ENCODE results near the gene CTSW.
"Not testable (repeated sequence)": the region's sequence is repeated elsewhere in the genome, so short reads cannot be mapped to it uniquely, and the experiment has no call there.

The CTSW gene

DNA sequence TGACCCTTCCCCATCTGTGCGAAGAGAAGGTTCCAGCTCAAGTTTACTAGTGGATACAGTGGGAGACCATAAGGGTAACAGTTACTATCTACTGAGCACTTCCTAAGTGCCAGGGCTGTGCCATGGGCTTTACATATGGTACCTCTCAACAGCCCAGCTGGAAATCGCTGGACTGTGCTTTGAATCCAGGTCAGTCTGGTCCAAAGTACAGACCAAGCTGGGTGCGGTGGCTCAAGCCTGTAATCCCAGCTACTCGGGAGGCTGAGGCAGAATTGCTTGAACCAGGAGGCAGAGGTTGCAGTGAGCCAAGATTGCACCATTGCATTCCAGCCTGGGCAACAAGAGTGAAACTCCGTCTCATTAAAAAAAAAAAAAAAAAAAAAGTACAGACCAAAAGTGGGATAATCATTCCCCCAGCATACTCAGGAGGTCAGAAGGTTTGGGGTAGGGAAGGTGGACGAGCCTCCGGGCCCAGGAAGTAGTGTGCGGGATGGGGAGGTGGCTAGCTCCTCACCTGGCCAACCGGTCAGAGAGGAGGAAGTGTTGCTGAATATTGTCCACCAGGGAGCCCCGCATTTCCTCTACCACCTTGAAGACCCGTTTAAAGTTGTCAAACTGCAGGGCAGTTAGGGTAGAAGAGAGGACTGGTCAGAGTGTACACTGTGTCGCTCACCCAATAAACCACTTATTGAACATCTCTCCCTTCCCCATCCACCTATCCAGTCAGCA, 6.3 kb downstream of the CTSW start:
- DNase-seq (ENCODE audit: low read depth in 3 of 3), result no peak

DNA sequence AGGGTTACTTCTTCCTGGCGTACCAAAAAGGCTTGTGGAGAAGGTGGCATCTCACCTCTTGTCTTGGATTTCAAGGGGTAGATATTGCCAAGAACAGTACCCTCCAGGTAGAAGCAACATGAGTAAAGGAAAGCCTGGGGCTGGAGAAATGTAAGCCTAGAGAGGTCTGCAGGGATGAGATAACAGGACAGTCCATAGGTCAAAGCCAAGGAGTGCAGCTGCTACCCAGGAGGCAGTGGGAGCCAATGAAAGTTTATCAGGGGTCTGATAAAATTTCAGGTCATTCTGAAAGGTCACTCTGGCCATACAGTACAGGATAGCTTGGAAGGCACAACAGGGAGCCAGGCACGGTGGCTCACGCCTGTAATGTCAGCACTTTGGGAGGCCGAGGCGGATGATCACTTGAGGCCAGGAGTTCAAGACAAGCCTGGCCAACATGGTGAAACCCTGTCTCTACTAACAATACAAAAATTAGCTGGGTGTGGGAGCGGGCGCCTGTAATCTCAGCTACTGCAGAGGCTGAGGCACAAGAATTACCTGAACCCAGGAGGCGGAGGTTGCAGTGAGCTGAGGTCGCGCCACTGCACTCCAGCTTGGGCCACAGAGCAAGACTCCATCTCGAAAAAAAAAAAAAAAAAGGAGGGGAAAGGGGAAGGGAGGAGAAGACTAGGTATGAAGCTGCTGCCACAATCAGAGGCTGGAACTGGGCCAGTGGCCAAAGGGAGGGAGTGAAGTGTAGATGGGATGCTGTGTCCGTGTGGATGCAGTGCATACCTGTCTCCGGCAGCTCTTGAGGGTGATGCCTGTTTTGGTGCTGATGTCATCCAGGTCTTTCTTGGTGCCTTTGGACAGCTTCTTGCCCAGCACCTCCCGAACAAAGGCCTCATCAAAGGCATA, 7.4 kb downstream of the CTSW start:
- DNase-seq (ENCODE audit: low read depth in 3 of 3), result no peak

DNA sequence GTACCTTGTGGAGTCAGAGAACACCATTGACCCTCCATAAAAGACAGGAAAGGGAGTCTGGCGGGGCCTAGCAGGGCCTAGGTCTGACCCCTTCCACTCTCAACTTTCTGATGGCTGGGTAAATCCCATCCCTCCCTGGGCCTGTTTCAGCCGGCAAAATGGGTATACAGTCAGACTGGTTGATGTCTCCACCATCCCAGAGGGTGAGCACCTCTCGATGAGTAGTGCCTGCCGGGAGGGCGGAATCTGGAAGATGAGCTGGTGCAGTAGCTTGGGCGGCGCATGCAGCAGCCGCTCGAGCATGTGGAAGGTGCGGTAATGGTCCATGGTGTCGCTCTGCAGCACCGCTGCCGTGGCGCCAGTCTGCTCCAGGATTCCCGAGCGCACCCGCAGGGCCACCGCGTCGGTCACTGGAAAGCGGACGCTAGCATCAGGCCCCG, 8.1 kb downstream of the CTSW start:
- DNase-seq (ENCODE audit: low read depth in 3 of 3), result no peak

DNA sequence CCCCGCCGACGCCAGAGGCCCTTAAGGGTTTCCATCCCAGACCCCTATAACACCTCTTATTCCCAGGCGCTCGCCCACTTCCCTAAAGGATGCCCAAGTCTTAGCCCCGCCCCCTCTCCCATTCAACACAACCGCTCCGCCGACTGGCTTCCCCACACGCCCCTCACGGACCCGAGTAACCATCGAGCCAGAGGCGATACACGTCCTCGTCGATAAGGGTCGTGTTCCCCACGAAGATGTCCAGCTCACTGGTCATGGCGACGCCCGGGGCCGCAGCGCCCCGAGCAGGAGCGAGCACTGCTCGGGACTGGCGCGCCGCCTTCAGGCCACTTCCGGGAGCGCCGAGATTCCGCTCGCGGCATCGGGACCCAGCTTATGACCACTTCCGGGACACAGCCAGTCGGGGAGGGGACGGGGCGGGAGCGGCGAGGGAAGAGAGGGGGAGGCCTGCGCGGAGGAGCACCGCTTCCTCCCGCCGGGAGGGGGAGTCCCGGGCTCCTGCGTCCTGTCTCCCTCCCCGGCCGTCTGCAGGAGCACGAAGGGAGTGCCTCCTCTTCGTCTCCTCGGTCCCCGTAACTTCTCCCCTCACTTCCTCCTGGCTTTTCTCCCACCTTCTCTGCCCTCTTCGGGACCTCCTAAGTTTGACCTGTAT, 8.7 kb downstream of the CTSW start, which contains the start of gene FIBP:
TSS of gene FIBP (minus strand) at position 309 of the 652 bp plus-strand sequence. CDS start at position 256, 53 bp downstream.
- peak; percentile 86 to 94 (median 90) for DNase-seq (ENCODE audit: low read depth in 3 of 3)

DNA sequence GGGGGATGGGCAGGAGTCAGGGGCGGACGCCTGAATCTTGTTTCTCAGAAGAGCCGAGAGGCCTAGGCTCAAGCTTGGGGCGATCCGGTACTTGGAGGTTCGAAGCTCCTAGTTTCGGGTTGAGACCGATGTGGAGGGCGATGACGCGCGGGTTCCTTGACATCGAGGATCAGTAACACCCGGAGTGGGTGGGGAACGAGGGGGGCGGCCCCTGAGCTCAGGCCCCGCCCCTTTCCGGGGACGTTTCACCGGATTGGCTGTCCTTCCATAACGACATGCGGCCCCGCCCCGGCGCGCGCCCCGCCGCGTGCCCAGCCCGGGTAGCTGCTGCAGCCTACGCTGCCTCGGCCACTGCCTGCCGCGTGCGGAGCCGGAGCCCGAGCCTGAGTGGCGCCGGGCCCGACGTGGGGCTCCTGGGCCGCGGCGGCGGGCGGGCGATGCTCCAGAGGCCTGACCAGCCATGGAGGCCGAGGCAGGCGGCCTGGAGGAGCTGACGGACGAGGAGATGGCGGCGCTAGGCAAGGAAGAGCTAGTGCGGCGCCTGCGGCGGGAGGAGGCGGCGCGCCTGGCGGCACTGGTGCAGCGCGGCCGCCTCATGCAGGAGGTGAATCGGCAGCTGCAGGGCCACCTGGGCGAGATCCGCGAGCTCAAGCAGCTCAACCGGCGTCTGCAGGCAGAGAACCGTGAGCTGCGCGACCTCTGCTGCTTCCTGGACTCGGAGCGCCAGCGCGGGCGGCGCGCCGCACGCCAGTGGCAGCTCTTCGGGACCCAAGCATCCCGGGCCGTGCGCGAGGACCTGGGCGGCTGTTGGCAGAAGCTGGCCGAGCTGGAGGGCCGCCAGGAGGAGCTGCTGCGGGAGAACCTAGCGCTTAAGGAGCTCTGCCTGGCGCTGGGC, 10.9 kb downstream of the CTSW start, which contains the start of gene CCDC85B:
TSS of gene CCDC85B (plus strand) at position 350 of the 895 bp plus-strand sequence. CDS start at position 461, 111 bp downstream.
- DNase-seq (ENCODE audit: low read depth in 3 of 3), result peak; percentile 97 to 98 (median 97)

DNA sequence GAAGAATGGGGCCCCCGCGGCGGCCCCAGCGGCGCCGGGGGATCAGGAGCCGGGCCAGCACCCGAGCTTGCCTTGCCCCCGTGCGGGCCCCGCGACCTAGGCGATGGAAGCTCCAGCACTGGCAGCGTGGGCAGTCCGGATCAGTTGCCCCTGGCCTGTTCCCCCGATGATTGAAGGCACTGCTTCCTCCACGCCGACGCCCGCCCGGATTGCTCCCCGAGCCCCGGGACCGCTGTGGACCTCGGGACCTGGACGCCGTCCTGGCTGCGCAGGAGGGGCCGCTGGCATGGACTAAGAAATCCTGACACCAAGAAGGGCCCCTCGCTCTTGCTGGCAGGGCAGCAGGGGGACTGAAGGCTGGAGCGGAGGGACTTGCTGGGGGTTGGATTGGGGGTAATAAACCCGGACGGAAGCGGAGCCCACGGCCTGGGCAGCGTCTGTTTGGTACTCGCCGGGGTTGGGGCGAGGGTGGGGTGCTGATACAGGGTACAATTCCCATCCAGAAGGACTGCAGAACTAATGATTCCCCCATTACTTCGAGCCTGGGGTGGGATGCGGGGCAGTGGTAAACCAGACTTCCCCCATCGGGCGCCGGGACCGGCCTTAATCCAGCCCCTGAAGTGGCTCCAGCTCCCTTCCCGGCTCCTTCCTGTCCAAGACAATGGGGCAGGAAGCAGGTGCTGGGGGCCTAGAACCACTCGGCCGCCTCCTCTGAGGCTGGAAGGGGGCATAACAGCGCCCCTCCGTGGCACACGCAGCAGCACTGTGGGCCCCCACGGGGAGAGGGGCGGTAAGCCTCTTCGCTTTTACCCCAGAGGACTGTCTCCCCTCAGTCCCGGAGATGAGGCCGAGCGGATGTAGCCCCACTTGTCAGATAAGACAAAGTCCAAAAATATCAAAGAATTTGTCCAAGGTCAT, 11.8 kb downstream of the CTSW start:
- DNase-seq (ENCODE audit: low read depth in 3 of 3), result peak in 1 of 3 experiments; percentile 53

DNA sequence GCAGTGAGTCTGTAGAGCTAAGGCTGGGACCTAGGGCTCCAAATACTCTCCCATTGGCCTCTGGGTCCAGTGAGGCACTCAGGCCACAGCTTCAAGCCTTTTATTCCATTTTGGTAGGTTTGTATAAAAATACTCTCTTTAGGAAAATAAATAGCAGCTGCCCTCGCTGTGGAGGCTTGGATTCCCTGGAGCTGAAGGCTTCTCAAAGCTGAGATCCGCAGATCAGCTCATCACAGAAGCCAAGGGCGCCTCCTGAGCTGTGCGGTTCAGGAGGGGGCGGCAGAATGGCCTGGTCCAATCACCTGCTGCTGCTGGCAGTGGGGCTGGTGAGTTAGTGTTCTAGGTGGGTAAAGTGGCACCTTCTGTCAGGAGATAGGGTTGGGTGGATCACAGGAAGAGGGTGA, 12.5 kb downstream of the CTSW start:
- DNase-seq (ENCODE audit: low read depth in 3 of 3), result not testable (repeated sequence)

DNA sequence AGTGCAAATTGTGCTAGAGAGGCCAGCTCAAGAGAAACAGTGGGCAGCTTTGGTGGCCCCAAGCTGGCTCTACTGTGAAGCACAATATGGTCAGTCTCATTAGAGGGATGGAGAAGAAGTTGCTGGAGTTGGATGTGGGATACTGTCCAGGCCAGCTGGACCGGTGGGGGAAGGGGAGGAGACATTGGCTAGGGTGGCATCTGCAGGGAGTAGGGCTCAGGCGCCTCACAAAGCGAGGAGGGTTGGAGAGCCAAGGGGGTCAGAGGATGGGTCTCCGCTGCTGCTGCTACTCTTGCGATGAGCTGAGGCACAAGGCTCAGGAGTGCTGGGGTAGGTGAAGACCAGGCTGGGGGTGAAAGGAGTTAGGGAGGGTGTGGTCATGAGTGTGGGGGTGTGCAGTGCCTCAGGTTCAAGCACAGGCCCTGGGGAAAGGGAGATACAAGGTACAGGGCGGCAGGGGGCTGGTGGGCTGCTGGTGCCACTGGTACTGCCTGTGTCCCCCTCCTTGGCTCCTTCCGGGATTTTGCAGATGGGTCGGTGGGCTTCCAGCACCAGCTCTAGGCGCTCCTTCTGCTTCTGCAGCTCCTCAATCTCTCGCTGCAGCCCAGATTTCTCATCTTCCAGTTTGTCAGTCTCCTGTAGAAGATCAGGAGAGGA, 13.2 kb downstream of the CTSW start:
- DNase-seq (ENCODE audit: low read depth in 3 of 3), result no peak

DNA sequence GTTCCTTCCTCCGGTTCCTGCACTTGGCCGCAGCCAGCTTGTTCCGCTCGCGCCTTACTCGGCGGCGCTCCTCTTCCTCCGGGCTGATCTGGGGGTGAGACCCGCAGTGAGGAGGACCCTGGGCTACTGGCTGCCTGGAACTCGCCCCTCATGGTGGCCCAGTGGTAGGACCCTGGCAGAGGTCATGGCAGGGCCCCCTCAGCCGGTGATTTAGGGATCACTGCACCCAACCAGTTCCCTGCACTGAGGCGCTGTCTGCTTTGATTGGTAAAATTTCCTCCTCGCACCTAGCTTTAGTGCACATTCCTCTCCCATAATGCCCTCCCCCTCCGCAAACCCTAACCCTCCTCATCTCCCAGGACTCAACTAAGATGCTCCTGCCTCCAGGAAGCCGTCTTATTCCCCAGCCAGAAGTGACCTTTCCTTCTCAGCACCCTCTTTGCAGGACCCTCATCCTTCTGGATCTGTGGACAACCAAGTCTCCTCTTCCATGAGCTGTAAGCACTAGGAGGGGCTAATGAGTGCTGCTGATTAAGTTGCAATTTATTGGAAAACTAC, 14.5 kb downstream of the CTSW start:
- DNase-seq (ENCODE audit: low read depth in 3 of 3), result no peak

DNA sequence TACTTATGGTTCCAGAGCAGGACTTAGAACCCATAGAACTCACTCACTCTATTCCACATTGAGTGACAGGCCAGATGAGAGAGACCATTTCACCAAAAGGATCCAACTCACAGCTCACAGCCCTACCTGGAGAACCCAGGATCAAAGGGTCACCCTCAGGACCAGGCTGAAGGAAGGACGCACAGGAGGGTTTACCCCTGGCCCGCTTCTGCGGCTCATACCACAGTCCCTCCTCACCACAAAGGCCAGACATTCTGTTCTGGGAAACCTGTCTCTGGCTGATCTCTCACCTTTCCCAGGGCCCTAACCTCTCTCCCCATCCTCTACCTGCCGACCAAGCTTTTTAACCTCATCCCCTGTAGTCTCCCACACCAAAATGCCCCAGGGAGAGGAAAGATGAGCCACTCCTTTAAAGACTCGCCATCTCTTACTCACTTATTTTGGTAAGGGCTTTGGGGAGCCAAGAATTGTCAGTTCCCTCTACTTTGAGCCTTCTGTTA, 15.9 kb downstream of the CTSW start:
- no peak for DNase-seq (ENCODE audit: low read depth in 3 of 3)

DNA sequence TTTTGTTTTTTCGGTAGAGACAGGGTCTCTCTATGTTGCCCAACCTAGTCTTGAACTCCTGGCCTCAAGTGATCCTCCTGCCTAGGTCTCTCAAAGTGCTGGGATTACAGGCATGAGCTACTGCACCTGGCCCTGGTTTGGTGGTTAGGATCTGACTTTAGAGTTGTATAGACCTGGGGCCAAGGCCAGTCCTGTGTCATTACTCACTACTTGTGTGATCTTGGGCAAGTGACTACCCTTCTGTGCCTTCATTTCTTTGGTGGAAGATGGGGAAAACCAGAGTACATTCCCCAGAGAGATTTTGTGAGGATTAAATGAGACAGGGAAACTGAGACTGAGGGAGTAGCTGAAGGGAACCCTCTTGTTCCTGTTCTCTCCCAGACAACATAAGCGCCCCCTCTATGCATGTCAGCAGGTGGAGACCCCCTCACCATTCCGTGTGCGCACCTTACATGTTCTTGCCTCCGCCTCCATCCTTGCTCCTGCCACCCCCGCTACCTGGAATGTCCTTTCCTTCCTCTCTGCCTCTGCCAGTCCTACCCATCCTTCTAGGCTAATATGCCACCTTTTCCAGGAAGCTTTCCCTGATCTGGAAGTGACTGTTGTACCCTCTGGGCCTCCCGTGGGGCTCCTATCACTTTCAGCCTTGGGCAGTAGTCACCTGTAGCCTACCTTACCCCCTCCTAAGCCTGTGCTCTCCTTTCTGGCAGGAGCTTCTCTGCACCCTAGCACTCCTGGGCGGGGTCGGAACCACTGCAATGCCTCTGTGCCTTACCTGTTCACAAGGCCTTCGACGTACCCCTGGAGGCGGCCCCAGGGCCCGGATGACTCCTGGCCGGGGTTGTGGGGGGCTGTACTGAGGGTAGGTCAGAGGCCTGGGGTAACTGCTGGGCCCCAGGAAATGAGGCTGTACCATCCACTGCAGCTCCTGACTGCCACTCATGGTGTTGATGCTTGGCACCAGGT, 16.7 kb downstream of the CTSW start:
- no peak for DNase-seq (ENCODE audit: low read depth in 3 of 3)

DNA sequence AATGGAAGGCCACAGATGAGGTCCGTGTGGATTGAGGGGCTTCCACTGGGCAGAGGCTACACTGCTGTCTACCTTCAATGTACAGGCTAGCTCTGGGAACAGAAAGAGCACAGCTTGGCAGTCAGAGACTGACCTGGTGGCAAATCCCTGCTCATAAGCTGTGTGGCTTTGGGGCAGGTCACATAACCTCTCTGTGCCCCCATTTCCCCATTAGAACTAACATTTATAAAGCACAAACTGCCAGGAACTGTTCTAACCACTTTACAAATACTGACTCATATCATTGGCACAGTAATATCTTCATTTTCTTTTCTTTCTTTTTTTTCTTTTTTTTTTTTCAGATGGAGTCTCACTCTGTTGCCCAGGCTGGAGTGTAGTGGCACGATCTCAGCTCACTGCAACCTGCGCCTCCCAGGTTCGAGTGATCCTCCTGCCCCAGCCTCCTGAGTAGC, 17.4 kb downstream of the CTSW start:
- DNase-seq (ENCODE audit: low read depth in 3 of 3), result no peak

DNA sequence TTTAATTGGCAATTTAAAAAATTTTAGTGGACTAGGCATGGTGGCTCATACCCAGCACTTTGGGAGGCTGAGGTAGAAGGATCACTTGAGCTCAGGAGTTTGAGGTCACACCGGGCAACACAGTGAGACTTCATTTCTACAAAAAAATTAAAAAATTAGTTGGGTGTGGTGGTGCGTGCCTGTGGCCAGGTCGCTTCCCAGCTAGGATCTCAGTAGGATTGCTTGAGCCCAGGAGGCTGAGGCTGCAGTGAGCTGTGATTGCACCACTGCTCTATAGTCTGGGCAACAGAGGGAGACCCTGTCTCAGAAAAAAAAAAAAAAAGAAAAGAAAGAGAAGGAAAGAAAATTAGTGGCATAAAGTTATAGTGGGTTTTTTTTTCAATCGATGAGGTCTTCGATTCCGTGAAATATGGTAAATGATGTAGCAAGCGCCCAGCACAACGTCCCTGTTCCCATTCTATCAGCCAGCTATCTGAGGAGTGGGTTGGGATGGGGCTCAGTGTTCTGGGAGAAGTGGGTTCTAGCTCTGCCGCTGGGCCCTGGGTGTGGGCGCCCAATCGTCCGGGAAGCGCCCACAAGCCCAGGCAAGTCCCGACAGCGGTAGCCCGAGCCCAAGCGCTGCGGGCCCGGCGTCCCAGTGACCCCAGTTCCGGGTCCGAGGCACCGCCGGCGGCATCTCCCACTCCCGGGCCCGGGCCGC, 19.2 kb downstream of the CTSW start:
- no peak for DNase-seq (ENCODE audit: low read depth in 3 of 3)

DNA sequence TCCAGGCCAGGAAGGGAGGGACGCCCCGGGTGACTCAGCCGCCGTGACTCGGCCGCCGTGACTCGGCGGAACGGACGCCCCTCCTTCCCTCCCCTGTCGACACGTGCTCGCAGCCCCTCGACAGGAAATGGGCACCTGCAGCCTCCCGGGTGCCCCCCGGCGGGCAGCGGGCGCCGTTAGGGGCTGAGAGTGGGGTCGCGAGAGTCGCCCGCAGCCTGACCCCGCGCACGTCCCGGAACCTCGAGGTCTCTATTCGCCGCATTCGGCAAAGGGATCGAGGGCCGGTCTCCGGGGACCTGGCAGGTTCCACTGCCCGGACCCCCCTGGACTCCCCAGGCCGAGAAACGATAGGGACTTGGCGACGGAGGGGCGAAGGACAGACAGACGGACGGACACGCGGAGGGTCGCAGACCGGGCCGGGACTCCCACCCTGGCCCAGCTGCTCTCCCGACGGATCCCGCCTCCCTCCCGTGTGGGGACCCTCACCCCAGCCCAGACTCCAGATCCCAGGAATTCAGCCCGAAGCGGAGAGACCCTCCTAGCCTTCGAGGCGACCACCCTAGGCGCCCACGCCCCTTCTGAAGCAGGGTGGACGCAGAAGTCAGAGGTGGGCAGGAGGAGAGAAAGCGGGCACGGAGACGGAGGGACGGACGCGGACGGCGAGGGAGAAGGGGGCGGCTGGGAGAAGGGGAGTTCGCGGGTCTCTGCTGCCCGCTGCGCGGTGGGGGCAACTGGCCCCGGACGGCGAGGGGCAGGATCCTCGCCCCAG, 19.9 kb downstream of the CTSW start:
- peak; percentile 56 to 70 (median 66) for DNase-seq (ENCODE audit: low read depth in 3 of 3)

DNA sequence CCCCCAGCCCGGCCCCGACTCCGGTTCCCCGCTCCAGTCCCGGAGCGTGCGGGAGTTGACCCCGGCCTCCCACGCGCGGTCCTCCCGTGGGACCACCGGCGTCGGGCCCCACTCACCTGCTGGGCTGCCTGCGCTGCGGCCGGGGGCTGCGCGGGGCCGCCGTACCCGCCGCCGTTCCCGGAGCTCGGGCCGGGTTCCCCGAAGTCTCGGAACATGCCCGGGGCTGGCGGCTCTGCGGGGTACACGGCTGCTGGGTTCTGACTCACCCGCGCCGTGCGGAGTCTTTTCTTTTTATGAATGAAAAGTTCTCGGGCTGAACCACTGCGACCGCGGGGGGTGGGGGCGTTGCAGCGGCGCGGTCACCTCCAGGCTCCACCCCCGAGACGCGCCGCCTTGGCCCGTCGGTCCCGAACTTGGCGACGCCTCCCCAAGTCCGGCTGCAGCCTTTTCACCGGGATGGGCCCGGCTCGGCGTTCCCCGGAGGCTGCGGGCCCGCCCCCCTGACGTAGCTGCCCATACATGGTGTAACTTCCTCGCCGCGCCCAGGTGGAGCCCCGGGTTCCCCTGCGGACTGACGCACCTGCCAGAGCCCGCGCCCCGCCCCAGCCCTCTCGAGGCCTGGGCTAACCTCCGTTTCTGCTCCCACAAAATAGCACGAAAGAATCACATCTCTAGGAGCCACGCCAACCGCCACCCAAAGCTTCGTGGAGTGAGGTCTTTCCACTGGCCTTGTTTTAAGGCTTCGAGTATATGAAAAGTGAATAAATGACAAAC, 20.7 kb downstream of the CTSW start, which contains the start of gene FOSL1:
TSS of gene FOSL1 (minus strand) at position 264 of the 774 bp plus-strand sequence. CDS start at position 215, 49 bp downstream.
- DNase-seq (ENCODE audit: low read depth in 3 of 3), result peak; percentile 89 to 91 (median 90)
